HepG2 (cell line): ENCODE measurements around the gene HDAC3. TPM values are rescaled to one million over a fixed set of nuclear protein-coding genes. Genes with fewer than 3 reads are reported as not detected.
A peak's percentile ranks its signal among the peaks of the same experiment; 100 is the strongest.

Experiments
- ATAC-seq: fragments of 200-7000 bp; cut with Tn5 transposase; 3 replicates; pipeline ENCODE4 v1.9.1; 2020; ENCODE audit warnings: mild to moderate bottlenecking, moderate library complexity
- BruUV-seq: library from RNA; stranded (reverse); fragments of 400-500 nt; replicated peaks from 2 replicates; lab custom pipeline; 2021; lab: Mats Ljungman, UMichigan
- CTCF ChIA-PET: fragments of 300-600 bp; formaldehyde crosslinking; extraction: SDS; loops from one replicate; lab custom pipeline; 2021; ENCODE audit warnings: low total read pairs, inconsistent platforms, low intra/inter-chr PET ratio; lab: Yijun Ruan, JAX
- POLR2A ChIA-PET: fragments of 350-600 bp; sonication (Branson Sonifier 250); formaldehyde crosslinking; loops from one replicate; lab custom pipeline; 2020; ENCODE audit warnings: antibody characterized with exemption, inconsistent platforms; lab: Yijun Ruan, JAX
- DNase-seq: peaks from one replicate; pipeline ENCODE4 v3.0.0-alpha.2; 2015; ENCODE audit warnings: low spot score
- FAIRE-seq: peaks from 3 replicates; lab custom pipeline; 2011; peaks lifted over from hg19 to GRCh38; lab: Jason Lieb, UNC
- H2AFZ ChIP-seq: one replicate; pipeline ENCODE4 v1.6.1; 2011; ENCODE audit warnings: low read length, inconsistent platforms
- H3K27ac ChIP-seq: fragments of 300-600 bp; 3 replicates; pipeline ENCODE4 v1.8.0; 2011; ENCODE audit warnings: mixed run types, mild to moderate bottlenecking, mixed read lengths, low read length, inconsistent platforms; ENCODE audit not compliant: insufficient read depth; ENCODE audit errors: extremely low read length
- H3K27me3 ChIP-seq, 2 experiments: fragments of 200-600 bp in 1 of 2; 2 replicates in 1 of 2; 3 replicates in 1 of 2; pipeline versions ENCODE4 v1.6.0 to v1.8.0; 2011; ENCODE audit warnings: low read length in 2 of 2, mild to moderate bottlenecking in 2 of 2, moderate library complexity in 2 of 2, inconsistent platforms in 1 of 2; ENCODE audit not compliant: insufficient read depth in 2 of 2, control insufficient read depth in 1 of 2
- H3K36me3 ChIP-seq, 2 experiments: fragments of 200-600 bp in 1 of 2; replicated peaks in 1 of 2; 2 replicates in 1 of 2; 3 replicates in 1 of 2; pipeline versions ENCODE4 v1.5.1 to v1.8.0; 2011; ENCODE audit warnings: low read length in 2 of 2, inconsistent platforms in 1 of 2; ENCODE audit not compliant: insufficient read depth in 2 of 2, control insufficient read depth in 1 of 2
- H3K4me1 ChIP-seq: 2 replicates; pipeline ENCODE4 v1.5.1; 2012; ENCODE audit warnings: low read length, inconsistent platforms; ENCODE audit not compliant: insufficient read depth
- H3K4me2 ChIP-seq: 2 replicates; pipeline ENCODE4 v1.6.0; 2011; ENCODE audit warnings: low read depth, low read length, inconsistent platforms
- H3K4me3 ChIP-seq, 3 experiments: fragments of 200-600 bp in 1 of 3; sonication (generic), shearing (Covaris generic) in 1 of 3; replicated peaks in 1 of 3; 2 replicates each; pipeline ENCODE4 v1.5.1; 2011 to 2016; ENCODE audit warnings: low read length in 3 of 3, inconsistent platforms in 2 of 3, low read depth in 2 of 3, mild to moderate bottlenecking in 2 of 3, control low read depth in 1 of 3, mixed read lengths in 1 of 3; ENCODE audit not compliant: insufficient read depth in 1 of 3
- H3K79me2 ChIP-seq: one replicate; pipeline ENCODE4 v1.6.1; 2011; ENCODE audit warnings: low read length, inconsistent platforms; ENCODE audit not compliant: insufficient read depth
- H3K9ac ChIP-seq: 2 replicates; pipeline ENCODE4 v1.6.0; 2011; ENCODE audit warnings: mild to moderate bottlenecking, low read depth, low read length, inconsistent platforms; ENCODE audit not compliant: insufficient read depth
- H3K9me3 ChIP-seq: 2 replicates; pipeline ENCODE4 v1.5.1; 2012; ENCODE audit warnings: mild to moderate bottlenecking, low read length
- H4K20me1 ChIP-seq: 2 replicates; pipeline ENCODE4 v1.6.0; 2011; ENCODE audit warnings: inconsistent platforms, mild to moderate bottlenecking, low read length, moderate library complexity; ENCODE audit not compliant: insufficient read depth
- HDAC1 ChIP-seq: sonication (generic); formaldehyde crosslinking; IDR thresholded peaks from 2 replicates; pipeline ENCODE4 v1.5.1; 2020; ENCODE audit warnings: mild to moderate bottlenecking, missing genetic modification reagents
- JUND ChIP-seq: sonication (generic); formaldehyde crosslinking; IDR thresholded peaks from 2 replicates; pipeline ENCODE4 v1.8.0; 2022; ENCODE audit warnings: mild to moderate bottlenecking, missing genetic modification reagents
- WGBS: methylation state at CpG from one replicate; pipeline ENCODE4 v1.1.6; 2017; ENCODE audit warnings: low lambda C conversion rate; 5-methylcytosine and 5-hydroxymethylcytosine counted together
- in situ Hi-C: cut with HindIII; loops from 2 replicates; pipeline ENCODE4 v1.10.0; 2017; ENCODE audit warnings: low pct_unique_long_range_greater_than_20kb; ENCODE audit not compliant: extremely low pct_ligation_motif_present
- intact Hi-C: fragments of 100-400 bp; cut with micrococcal nuclease; formaldehyde crosslinking; loops from one replicate; pipeline ENCODE4 v1.10.0; 2022; ENCODE audit not compliant: unreplicated experiment
- polyA plus RNA-seq, 8 experiments: library from polyadenylated mRNA; depleted of rRNA in 3 of 8; stranded (reverse) in 7 of 8; unstranded in 1 of 8; fragments of >200 nt; fragmentation: Illumina TruSeq in 4 of 8; extraction: Trizol in 4 of 8; gene quantifications; 2 replicates each; pipeline versions ENCODE4 v1.2.1 to v1.2.3, GENCODE V29; 2011 to 2016; ENCODE audit warnings: low read depth in 4 of 8, missing spikeins in 1 of 8, mixed read lengths in 1 of 8; ENCODE audit not compliant: insufficient read depth in 1 of 8
- total RNA-seq, 5 experiments: library from RNA; depleted of rRNA; stranded (reverse); fragments of >200 nt; fragmentation: Illumina TruSeq; extraction: Trizol; gene quantifications; 2 replicates each; pipeline ENCODE4 v1.2.3, GENCODE V29; 2016; ENCODE audit warnings: low read depth in 1 of 5
- TF ChIP-seq, protein P1 (sequence below): sonication (generic); formaldehyde crosslinking; IDR thresholded peaks from 2 replicates; pipeline ENCODE4 v1.5.0; 2020; ENCODE audit warnings: mild to moderate bottlenecking, missing genetic modification reagents, borderline replicate concordance

Gene HDAC3
- total and polyA plus RNA-seq, 2 of the 13 experiments (the other 11 are each of a cell fraction or from before 2014, with no cell fraction given): 84.0 to 94.1 TPM

DNA sequence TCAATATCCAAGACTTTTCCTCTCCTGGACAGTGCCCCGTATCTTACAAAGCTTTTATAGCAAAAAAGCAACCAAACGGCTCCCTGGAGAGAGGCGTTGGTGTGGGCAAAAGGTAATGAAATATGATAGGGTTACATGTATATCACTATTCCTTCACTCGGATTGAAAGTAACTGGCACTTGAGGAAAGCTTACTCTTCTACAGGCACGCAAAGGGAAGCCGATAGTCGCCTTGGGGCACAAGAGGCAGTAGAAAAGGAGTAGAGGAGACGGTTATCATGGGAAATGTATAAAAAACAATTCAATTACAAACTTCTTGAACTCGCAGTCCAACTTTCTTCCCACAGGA is 19.0 kb downstream of the HDAC3 start:
- TF ChIP-seq, protein P1, sequence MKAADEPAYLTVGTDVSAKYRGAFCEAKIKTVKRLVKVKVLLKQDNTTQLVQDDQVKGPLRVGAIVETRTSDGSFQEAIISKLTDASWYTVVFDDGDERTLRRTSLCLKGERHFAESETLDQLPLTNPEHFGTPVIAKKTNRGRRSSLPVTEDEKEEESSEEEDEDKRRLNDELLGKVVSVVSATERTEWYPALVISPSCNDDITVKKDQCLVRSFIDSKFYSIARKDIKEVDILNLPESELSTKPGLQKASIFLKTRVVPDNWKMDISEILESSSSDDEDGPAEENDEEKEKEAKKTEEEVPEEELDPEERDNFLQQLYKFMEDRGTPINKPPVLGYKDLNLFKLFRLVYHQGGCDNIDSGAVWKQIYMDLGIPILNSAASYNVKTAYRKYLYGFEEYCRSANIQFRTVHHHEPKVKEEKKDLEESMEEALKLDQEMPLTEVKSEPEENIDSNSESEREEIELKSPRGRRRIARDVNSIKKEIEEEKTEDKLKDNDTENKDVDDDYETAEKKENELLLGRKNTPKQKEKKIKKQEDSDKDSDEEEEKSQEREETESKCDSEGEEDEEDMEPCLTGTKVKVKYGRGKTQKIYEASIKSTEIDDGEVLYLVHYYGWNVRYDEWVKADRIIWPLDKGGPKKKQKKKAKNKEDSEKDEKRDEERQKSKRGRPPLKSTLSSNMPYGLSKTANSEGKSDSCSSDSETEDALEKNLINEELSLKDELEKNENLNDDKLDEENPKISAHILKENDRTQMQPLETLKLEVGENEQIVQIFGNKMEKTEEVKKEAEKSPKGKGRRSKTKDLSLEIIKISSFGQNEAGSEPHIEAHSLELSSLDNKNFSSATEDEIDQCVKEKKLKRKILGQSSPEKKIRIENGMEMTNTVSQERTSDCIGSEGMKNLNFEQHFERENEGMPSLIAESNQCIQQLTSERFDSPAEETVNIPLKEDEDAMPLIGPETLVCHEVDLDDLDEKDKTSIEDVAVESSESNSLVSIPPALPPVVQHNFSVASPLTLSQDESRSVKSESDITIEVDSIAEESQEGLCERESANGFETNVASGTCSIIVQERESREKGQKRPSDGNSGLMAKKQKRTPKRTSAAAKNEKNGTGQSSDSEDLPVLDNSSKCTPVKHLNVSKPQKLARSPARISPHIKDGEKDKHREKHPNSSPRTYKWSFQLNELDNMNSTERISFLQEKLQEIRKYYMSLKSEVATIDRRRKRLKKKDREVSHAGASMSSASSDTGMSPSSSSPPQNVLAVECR (CRISPR knock-in tag): peak; percentile 19; the same call in 1 of the 2 replicates
- TF ChIP-seq HDAC1 (CRISPR knock-in tag) (no peak), JUND (CRISPR knock-in tag) (no peak)
- POLR2A ChIA-PET: interaction anchor here (1.2 to 3.5 kb wide), 8 partner anchors 9 to 297 kb away, joined by 3 to 53 read pairs (median 5); partner anchors contain the start of genes RELL2 and TAF7

More for the DNA sequence above, 19.0 kb downstream of the HDAC3 start:
- Histone ChIP-seq H3K4me2 (peak overlapping the region; percentile 74), H4K20me1 (no peaks in the 10 kb centered on the region), H2AFZ (no peak overlapping the region), H3K4me3 (peak overlapping the region; percentile 84 to 95 (median 88)), H3K9ac (peak overlapping the region; percentile 83), H3K4me1 (peaks cover 58% of the 10 kb centered on the region), H3K79me2 (peaks cover 50% of the 10 kb centered on the region), H3K27ac (peak overlapping the region; percentile 87), H3K9me3 (no peaks in the 10 kb centered on the region), H3K27me3 (no peaks in the 10 kb centered on the region), H3K36me3 (peaks cover 4 to 11% of the 10 kb centered on the region in 2 experiments)
- CTCF ChIA-PET: no interaction called here
- FAIRE-seq (no peak), DNase-seq (no peak), ATAC-seq (no peak)
- intact Hi-C loops (no loop called here), in situ Hi-C loops (no loop called here)
- WGBS: 7% methylated on average over 9 of the region's 9 CpGs
- TSS peak; percentile 54 for BruUV-seq
